RWPE1 (cell line): Measurements from ENCODE around the gene GLIS1.

Experiments
- CTCF ChIA-PET: fragments of 350-600 bp; sonication (Branson Sonifier 250); formaldehyde crosslinking; extraction: SDS; loops from one replicate; lab custom pipeline; 2021; lab: Yijun Ruan, JAX
- POLR2A ChIA-PET: fragments of 400-600 bp; formaldehyde crosslinking; extraction: SDS; loops from one replicate; lab custom pipeline; 2020; ENCODE audit warnings: antibody characterized with exemption; ENCODE audit not compliant: low non-redundant PET; lab: Yijun Ruan, JAX
- DNase-seq: peaks from one replicate; pipeline ENCODE4 v3.0.0; 2012; ENCODE audit warnings: low spot score
- H3K27ac ChIP-seq: fragments of 450-650 bp; 2 replicates; pipeline ENCODE4 v1.5.1; 2017
- TF ChIP-seq, protein P1 (sequence below): fragments of 450-650 bp; conservative IDR thresholded peaks from 2 replicates; pipeline ENCODE4 v1.5.1; 2017; ENCODE audit warnings: low read depth, mild to moderate bottlenecking

The GLIS1 gene

DNA sequence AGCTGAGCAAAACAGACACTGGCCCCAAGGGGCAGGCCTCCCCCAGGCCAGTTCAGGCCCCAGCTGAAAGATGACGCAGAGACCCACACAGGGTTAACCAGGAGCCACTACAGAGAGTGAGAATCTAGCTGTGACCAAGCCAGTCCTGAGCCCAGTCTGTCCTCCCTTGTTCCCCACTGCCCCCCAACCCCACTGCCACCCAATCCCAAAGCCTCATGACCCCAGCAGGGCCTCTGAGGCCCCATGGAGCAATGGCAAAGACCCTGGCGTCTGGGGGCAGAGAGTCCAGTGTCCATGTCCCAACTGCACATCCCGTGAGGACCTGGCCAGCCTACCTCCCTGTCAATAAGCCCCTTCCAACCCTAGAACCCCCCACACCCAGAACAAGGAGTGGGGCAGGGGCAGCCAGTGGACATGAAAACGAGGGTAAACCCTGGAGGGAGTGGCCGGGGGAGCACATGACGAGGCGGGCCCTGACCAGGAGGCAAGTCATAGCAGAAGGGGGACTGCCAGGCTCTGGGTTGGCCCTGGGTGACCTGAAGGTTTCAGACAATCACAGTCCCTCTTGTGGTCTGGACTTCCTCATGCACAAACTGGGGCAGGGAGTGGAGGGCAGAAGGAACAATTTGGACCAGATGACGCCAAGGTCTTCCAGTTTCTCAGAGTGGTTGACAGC, 100.5 kb downstream of the GLIS1 start:
- DNase-seq, result no peak
- ChIA-PET POLR2A (no interaction called here), CTCF (interaction anchor here (0.6 to 1.2 kb wide), 2 partner anchors 44 to 486 kb away, joined by 3 read pairs; no protein-coding TSS in a partner anchor)
- no peak overlapping the region for H3K27ac ChIP-seq
- TF ChIP-seq, protein P1, sequence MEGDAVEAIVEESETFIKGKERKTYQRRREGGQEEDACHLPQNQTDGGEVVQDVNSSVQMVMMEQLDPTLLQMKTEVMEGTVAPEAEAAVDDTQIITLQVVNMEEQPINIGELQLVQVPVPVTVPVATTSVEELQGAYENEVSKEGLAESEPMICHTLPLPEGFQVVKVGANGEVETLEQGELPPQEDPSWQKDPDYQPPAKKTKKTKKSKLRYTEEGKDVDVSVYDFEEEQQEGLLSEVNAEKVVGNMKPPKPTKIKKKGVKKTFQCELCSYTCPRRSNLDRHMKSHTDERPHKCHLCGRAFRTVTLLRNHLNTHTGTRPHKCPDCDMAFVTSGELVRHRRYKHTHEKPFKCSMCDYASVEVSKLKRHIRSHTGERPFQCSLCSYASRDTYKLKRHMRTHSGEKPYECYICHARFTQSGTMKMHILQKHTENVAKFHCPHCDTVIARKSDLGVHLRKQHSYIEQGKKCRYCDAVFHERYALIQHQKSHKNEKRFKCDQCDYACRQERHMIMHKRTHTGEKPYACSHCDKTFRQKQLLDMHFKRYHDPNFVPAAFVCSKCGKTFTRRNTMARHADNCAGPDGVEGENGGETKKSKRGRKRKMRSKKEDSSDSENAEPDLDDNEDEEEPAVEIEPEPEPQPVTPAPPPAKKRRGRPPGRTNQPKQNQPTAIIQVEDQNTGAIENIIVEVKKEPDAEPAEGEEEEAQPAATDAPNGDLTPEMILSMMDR, result no peak

DNA sequence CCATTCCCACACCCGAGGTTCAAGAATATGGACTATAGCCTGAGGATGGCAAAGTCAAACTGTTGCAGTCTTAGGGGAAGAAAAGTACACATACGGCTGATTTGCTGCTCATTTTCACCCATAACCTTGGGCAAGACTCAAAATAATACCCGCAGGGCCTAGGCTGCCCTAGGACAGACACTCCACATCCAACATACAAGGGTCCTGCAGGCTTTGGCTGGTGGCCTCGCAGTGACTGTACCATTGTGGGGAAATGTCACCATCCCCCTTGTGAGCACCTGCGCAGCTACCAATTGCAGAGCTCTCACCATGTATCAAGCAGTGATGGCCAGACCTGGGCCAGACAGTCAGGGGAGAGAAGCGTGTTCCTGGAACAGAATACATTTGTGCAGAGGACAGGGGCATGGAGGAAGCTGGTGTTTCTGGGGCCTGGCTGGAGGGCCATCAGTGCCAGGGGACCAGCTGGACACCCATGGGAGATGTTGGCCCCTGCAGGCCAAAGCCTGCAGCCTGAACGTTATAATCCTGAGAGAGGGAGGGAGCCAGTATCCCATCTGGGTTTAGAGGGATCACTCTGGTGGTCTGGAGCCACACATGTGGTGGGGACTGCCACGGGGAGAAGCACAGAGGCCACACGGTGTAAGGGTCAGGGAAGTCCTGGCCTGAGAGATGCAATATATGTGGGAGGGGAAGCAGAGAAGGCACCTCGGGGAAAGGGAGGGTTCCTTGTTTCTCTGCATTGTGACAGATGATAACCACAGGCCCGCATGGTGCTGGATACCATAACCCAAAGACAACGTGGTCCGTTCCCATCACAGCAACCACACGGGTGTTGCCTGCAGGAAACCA, 101.2 kb downstream of the GLIS1 start:
- ChIA-PET POLR2A (no interaction called here), CTCF (interaction anchor here (0.6 to 1.3 kb wide), 4 partner anchors 43 to 487 kb away, joined by 3 read pairs; no protein-coding TSS in a partner anchor)
- H3K27ac ChIP-seq, result no peak overlapping the region
- TF ChIP-seq, protein P1, result no peak
- no peak for DNase-seq

DNA sequence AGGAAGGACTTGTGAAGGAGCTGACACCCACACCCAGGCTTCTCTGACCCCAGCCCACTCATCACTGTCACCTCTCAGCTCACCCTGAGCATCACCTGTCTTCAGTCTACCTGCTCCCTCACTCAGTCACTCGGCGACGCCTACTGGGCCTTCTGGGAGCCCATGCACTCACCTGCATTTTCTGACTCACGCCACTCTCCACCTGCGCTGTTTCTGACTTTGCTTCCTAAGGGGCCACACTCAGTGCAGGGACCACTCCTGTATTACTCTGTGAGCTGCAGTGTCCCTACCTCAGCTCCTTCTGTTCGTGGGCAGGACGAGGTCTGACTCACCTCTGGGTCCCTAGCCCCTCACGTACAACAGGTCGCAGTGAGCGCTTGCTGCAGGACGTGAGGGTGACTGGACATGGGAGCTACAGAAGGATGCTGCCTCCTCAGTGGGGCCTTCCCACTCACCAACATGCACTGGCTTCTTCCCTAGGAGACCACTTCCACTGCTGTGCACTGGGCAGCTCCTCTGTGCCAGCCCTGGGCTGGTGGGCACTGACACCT, 102.3 kb downstream of the GLIS1 start:
- POLR2A ChIA-PET, result no interaction called here
- TF ChIP-seq, protein P1, result no peak
- CTCF ChIA-PET, result interaction anchor here (0.6 to 1.3 kb wide), 2 partner anchors 42 to 151 kb away, joined by 3 read pairs; no protein-coding TSS in a partner anchor

DNA sequence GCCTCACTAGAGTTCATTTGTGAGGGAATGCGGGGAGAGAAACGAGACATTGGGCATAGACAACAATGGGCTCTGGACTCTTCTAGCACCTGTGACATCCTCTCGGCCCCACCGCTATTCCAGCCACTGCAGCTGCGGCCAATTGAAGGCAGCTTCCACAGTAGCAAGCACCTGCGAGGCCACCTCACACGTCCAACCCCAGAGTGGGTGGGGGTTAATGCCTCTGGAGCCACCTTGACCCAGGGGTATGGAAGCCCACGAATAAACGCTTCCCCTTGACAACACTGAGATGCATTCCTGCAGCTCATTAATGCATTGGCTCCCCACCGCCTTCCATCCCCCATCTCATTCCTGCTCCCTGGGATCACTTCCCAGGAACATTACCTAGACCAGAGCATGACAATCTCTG, 104.4 kb downstream of the GLIS1 start:
- CTCF ChIA-PET, result no interaction called here
- TF ChIP-seq, protein P1, result no peak
- no peak for DNase-seq
- POLR2A ChIA-PET, result no interaction called here
- no peak overlapping the region for H3K27ac ChIP-seq

More for the DNA sequence above, 102.3 kb downstream of the GLIS1 start:
- no peak overlapping the region for H3K27ac ChIP-seq
- no peak for DNase-seq

DNA sequence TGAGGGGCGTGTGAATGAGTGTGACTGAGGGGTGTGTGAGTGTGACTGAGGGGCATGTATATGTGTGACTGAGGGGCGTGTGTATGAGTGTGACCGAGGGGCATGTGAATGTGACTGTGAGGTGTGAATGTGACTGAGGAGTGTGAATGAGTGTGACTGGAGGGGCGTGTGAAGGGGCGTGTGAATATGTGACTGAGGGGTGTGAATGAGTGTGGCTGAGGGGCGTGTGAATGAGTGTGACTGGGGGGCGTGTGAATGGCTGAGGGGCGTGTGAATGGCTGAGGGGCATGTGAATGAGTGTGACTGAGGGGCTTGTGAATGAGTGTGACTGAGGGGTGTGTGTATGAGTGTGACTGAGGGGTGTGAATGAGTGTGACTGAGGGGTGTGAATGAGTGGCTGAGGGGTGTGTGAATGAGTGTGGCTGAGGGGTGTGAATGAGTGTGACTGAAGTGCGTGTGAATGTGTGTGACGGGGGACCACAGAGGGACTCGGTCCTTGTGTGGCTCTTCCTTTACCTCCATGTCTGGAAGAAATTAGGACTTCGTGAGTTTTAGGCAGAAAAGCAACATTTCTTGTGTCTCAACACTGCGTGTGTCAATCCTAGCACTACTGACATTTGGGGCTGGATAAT, 105.8 kb downstream of the GLIS1 start:
- ChIA-PET CTCF (no interaction called here), POLR2A (no interaction called here)
- TF ChIP-seq, protein P1, result no peak
- no peak for DNase-seq
- H3K27ac ChIP-seq, result no peak overlapping the region
